Upper lobe of left lung (tissue), 6 donors: ENCODE measurements around the gene PHOX2A. TPM values are rescaled to one million over a fixed set of nuclear protein-coding genes. Genes with fewer than 3 reads are reported as not detected.
A peak's percentile ranks its signal among the peaks of the same experiment; 100 is the strongest.
"Not testable (repeated sequence)": the region's sequence is repeated elsewhere in the genome, so short reads cannot be mapped to it uniquely, and the experiment has no call there.

Experiments
- ATAC-seq, 2 donors: fragments of 200-7000 bp; cut with Tn5 transposase; one replicate each; pipeline ENCODE4 v1.9.1; 2022; ENCODE audit warnings: mild to moderate bottlenecking in 2 of 2, moderate library complexity in 2 of 2; ENCODE audit not compliant: low FRiP score in 2 of 2
- DNase-seq, 2 donors: peaks; one replicate each; pipeline ENCODE4 v3.0.0-alpha.2; 2019 to 2020
- H3K27ac ChIP-seq, 4 donors: fragments of 200-600 bp; sonication (generic); one replicate each; pipeline ENCODE4 v1.5.1; 2016 to 2019
- H3K27me3 ChIP-seq, 4 donors: fragments of 200-600 bp; sonication (generic); one replicate each; pipeline ENCODE4 v1.5.1; 2017 to 2019
- H3K36me3 ChIP-seq, 4 donors: fragments of 200-600 bp; sonication (generic); one replicate each; pipeline ENCODE4 v1.5.1; 2016 to 2019
- H3K4me1 ChIP-seq, 4 donors: fragments of 200-600 bp; sonication (generic); one replicate each; pipeline ENCODE4 v1.5.1; 2018 to 2019
- H3K4me3 ChIP-seq, 4 donors: fragments of 200-600 bp; sonication (generic); one replicate each; pipeline ENCODE4 v1.5.1; 2017 to 2019; ENCODE audit warnings: mild to moderate bottlenecking in 2 of 4, moderate library complexity in 1 of 4
- H3K9me3 ChIP-seq, 4 donors: fragments of 200-600 bp; sonication (generic); one replicate each; pipeline ENCODE4 v1.5.1; 2018 to 2019
- EP300 ChIP-seq, 4 donors: sonication (generic); formaldehyde crosslinking; IDR thresholded peaks; one replicate each; pipeline ENCODE4 v1.5.1; 2017; ENCODE audit warnings: antibody characterized with exemption in 4 of 4, control low read depth in 2 of 4
- POLR2A ChIP-seq, 4 donors: fragments of 450-650 bp; IDR thresholded peaks; one replicate each; pipeline ENCODE4 v1.5.1; 2016 to 2017; ENCODE audit warnings: antibody characterized with exemption in 4 of 4, mild to moderate bottlenecking in 2 of 4
- POLR2AphosphoS5 ChIP-seq, 2 donors: sonication (generic); formaldehyde crosslinking; IDR thresholded peaks; one replicate each; pipeline ENCODE4 v1.5.1; 2017; ENCODE audit warnings: antibody characterized with exemption in 2 of 2
- WGBS, 2 donors: methylation state at CpG; one replicate each; pipeline ENCODE4 v1.1.5; 2017 to 2018; 5-methylcytosine and 5-hydroxymethylcytosine counted together
- total RNA-seq, 6 donors: library from RNA; depleted of rRNA in 4 of 6; stranded (reverse); fragments of >200 nt in 4 of 6; gene quantifications; one replicate each; pipeline versions ENCODE4 v1.1.0 to v1.2.1, GENCODE V29; 2016 to 2021
- TF ChIP-seq, protein P1 (sequence below), 6 experiments: fragments of 450-650 bp in 4 of 6; fragments of 200-600 bp in 2 of 6; sonication (generic) in 2 of 6; IDR thresholded peaks; one replicate each; pipeline ENCODE4 v1.5.1; 2016 to 2019; ENCODE audit warnings: antibody characterized with exemption in 6 of 6
- donor health status: DM: no; HTN: no; CAD: no; lungs with moderate emphysema.
- donor health status: DM: no; HTN: yes; CAD: no; lungs with severe emphysema.

The PHOX2A gene
- total RNA-seq, 6 donors from 2014 or later = not detected

DNA sequence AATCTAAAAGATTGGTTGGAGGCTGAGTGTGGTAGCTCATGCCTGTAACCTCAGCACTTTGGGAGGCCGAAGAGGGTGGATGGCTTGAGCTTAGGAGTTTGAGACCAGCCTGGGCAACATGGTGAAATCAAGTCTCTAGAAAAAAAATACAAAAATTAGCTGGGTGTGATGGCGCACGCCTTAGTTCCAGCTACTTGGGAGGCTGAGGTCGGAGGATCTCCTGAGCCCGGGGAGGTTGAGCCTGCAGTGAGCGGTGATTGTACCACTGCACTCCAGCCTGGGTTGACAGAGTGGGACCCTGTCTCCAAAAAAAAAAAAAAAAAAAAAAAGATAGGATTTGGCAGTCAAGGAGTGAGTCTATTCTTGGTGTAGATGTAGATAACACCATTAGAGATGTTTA is 41.4 kb downstream of the PHOX2A start:
- ATAC-seq (no peak), DNase-seq (no peak)
- Histone ChIP-seq H3K27me3 (no peaks in the 10 kb centered on the region), H3K4me1 (no peaks in the 10 kb centered on the region), H3K36me3 (no peaks in the 10 kb centered on the region), H3K9me3 (no peaks in the 10 kb centered on the region), H3K27ac (no peak overlapping the region), H3K4me3 (no peak overlapping the region)
- 95% methylated on average over 6 of the region's 6 CpGs for WGBS, 2 donors
- no peak for TF ChIP-seq POLR2AphosphoS5 (IDR thresholded peaks at IDR 0.05)
- no peak for TF ChIP-seq POLR2A (IDR thresholded peaks at IDR 0.05)
- TF ChIP-seq, protein P1, sequence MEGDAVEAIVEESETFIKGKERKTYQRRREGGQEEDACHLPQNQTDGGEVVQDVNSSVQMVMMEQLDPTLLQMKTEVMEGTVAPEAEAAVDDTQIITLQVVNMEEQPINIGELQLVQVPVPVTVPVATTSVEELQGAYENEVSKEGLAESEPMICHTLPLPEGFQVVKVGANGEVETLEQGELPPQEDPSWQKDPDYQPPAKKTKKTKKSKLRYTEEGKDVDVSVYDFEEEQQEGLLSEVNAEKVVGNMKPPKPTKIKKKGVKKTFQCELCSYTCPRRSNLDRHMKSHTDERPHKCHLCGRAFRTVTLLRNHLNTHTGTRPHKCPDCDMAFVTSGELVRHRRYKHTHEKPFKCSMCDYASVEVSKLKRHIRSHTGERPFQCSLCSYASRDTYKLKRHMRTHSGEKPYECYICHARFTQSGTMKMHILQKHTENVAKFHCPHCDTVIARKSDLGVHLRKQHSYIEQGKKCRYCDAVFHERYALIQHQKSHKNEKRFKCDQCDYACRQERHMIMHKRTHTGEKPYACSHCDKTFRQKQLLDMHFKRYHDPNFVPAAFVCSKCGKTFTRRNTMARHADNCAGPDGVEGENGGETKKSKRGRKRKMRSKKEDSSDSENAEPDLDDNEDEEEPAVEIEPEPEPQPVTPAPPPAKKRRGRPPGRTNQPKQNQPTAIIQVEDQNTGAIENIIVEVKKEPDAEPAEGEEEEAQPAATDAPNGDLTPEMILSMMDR (IDR thresholded peaks at IDR 0.05) = no peak
- no peak for TF ChIP-seq EP300 (IDR thresholded peaks at IDR 0.05)

DNA sequence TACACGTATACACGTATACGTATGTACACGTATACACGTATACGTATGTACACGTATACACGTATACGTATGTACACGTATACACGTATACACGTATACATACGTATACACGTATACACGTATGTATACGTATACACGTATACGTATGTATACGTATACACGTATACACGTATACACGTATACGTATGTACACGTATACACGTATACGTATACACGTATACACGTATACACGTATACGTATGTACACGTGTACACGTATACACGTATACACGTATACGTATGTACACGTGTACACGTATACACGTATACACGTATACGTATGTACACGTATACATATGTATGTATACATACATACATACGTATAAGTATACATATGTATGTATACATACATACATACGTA is 42.5 kb downstream of the PHOX2A start:
- not testable (repeated sequence) for H3K27ac ChIP-seq, H3K27me3 ChIP-seq, H3K4me1 ChIP-seq, ATAC-seq, H3K9me3 ChIP-seq, H3K36me3 ChIP-seq, H3K4me3 ChIP-seq, DNase-seq
- 92% methylated on average over 27 to 43 of the region's 43 CpGs for WGBS, 2 donors

DNA sequence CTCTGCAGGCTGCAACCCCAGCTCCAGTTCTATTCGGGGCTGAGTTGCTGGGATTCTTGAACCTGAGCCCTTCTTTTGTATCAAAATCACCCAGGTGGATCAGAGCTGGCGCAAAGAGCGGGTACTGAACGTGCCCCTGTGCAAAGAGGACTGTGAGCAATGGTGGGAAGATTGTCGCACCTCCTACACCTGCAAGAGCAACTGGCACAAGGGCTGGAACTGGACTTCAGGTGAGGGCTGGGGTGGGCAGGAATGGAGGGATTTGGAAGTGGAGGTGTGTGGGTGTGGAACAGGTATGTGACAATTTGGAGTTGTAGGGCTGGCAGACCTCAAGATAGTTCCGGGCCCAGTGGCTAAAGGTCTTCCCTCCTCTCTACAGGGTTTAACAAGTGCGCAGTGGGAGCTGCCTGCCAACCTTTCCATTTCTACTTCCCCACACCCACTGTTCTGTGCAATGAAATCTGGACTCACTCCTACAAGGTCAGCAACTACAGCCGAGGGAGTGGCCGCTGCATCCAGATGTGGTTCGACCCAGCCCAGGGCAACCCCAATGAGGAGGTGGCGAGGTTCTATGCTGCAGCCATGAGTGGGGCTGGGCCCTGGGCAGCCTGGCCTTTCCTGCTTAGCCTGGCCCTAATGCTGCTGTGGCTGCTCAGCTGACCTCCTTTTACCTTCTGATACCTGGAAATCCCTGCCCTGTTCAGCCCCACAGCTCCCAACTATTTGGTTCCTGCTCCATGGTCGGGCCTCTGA is 48.3 kb downstream of the PHOX2A start:
- Histone ChIP-seq H3K36me3 (no peaks in the 10 kb centered on the region), H3K9me3 (no peaks in the 10 kb centered on the region), H3K4me3 (no peak overlapping the region), H3K27ac (no peak overlapping the region), H3K4me1 (peaks cover 0 to 5% (median 0%) of the 10 kb centered on the region in 4 donors), H3K27me3 (no peaks in the 10 kb centered on the region)
- TF ChIP-seq EP300 (IDR thresholded peaks at IDR 0.05) (no peak), POLR2A (IDR thresholded peaks at IDR 0.05) (no peak), POLR2AphosphoS5 (IDR thresholded peaks at IDR 0.05) (no peak)
- TF ChIP-seq, protein P1 (IDR thresholded peaks at IDR 0.05) = no peak
- ATAC-seq = no peak
- WGBS, 2 donors = 87 to 91% methylated on average over 9 to 11 of the region's 12 CpGs
- no peak for DNase-seq

DNA sequence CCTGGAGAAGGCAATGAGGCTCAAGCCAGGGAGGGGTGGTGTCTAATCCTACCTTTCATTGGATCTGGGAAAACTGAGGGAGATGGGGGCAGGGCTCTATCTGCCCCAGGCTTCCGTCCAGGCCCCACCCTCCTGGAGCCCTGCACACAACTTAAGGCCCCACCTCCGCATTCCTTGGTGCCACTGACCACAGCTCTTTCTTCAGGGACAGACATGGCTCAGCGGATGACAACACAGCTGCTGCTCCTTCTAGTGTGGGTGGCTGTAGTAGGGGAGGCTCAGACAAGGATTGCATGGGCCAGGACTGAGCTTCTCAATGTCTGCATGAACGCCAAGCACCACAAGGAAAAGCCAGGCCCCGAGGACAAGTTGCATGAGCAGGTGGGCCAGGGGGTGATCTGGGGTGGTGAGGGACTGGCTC is 52.0 kb downstream of the PHOX2A start, which contains the start of gene FOLR1:
Gene FOLR1 (plus strand): TSS at position 180 of the 421 bp plus-strand sequence. CDS start 34 bp downstream, at position 214.
- H3K36me3 ChIP-seq = no peaks in the 10 kb centered on the region
- H3K27ac ChIP-seq = peak within 1 kb of the TSS; percentile 42 to 75 (median 64)
- H3K27me3 ChIP-seq = no peaks in the 10 kb centered on the region
- ATAC-seq (peak; percentile 44 to 80), DNase-seq (peak in 1 of 2 donors; percentile 84)
- peaks cover 0 to 25% (median 6%) of the 10 kb centered on the region in 4 donors for H3K4me1 ChIP-seq
- WGBS, 2 donors = 64 to 75% methylated on average over 4 to 5 of the region's 5 CpGs
- TF ChIP-seq POLR2A (IDR thresholded peaks at IDR 0.05) = peak in 2 of 4 donors; percentile 20 to 66
- no peak for TF ChIP-seq EP300 (IDR thresholded peaks at IDR 0.05)
- TF ChIP-seq, protein P1 (IDR thresholded peaks at IDR 0.05) = no peak
- peak in 1 of 2 donors; percentile 67 for TF ChIP-seq POLR2AphosphoS5 (IDR thresholded peaks at IDR 0.05)
- H3K4me3 ChIP-seq = peak within 1 kb of the TSS in 3 of 4 donors; percentile 14 to 34 (median 33)
- H3K9me3 ChIP-seq = no peaks in the 10 kb centered on the region

DNA sequence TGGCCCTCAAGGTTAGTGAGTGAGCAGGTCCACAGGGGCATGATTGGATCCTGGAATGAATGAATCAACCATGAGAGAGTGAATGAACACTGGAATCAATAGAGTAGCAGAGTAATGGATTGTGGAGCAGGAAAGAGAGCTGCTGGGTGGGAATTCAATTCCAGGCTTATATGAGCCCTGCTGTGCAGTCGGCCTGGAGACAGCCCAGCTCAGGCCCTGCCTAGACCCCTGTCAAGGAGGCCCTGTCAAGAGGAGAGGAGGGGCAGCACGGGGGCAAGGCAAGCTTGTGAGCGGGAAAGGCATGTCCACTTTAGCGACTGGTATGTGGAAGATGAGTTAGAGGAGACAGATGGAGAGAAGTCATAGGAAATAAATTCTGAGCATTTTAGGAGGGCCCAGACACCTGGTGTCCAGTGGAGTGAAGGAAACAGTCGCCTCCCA is 53.3 kb downstream of the PHOX2A start:
- Histone ChIP-seq H3K36me3 (no peaks in the 10 kb centered on the region), H3K27me3 (no peaks in the 10 kb centered on the region), H3K4me3 (no peak overlapping the region), H3K4me1 (peaks cover 0 to 25% (median 6%) of the 10 kb centered on the region in 4 donors), H3K9me3 (no peaks in the 10 kb centered on the region), H3K27ac (peak overlapping the region in 2 of 4 donors; percentile 57 to 62)
- 72 to 73% methylated on average over 5 of the region's 5 CpGs for WGBS, 2 donors
- no peak for DNase-seq
- no peak for TF ChIP-seq EP300 (IDR thresholded peaks at IDR 0.05)
- TF ChIP-seq, protein P1 (IDR thresholded peaks at IDR 0.05) = no peak
- peak in 1 of 2 donors; percentile 8 for ATAC-seq
